A549 treated with RU486 at 1 μM for 4 hours (cell line): ENCODE measurements around the gene MRPL55. TPM values are rescaled to one million over a fixed set of nuclear protein-coding genes. Genes with fewer than 3 reads are reported as not detected.

Experiments used
- total RNA-seq: library from RNA; stranded (reverse); fragments of 200-300 nt; extraction: Qiagen RNA extraction; gene quantifications from 5 replicates; pipeline ENCODE4 v1.2.3, GENCODE V29; 2022; ENCODE audit warnings: low read depth

The MRPL55 gene
- total RNA-seq = 76.6 to 89.1 TPM (median 83.1 TPM) in 5 replicates

DNA sequence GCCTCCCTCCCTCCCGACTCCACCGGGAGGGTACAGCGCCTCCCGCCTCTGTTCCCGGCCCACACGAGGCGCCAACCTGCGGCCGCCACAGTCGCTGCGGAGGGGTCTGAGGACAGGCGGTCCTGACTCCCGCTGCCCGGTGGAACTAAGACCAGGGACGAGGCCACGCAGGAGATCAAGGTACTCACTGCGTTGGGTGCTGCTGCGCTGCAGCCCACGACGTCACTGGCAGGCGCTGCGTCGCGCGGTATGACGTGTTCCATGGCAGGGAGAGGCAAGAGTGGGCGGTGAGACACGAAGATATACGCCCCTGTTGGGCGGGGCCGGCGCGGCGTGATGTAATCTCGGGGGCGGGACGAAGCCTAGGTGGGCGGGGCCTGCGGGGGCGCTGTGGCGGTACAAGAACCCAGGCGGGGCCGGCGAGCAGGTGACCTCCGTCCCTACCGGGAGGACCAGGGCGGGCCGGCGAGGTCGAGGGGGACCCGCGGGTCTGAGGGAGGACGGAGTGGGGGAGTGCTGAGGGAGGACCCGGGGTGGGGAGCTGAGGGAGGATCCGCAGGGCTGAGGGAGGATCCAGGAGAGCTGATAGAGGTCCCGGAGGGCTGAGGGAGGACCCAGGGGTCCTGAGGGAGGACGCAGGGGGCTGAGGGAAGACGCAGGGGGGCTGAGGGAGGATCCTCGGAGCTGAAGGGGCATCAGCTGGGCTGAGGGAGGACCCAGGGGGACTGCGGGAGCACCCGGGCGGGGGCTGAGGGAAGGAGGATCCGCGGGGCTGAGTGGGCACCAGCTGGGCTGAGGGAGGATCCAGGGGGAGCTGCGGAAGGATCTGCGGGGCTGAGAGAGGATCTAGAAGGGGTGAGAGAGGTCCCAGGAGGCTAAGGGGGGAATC lies at the start of gene MRPL55:
TSS of gene MRPL55 (minus strand) at position 227 of the 889 bp plus-strand sequence. CDS start 1,039 bp downstream, outside the sequence.

DNA sequence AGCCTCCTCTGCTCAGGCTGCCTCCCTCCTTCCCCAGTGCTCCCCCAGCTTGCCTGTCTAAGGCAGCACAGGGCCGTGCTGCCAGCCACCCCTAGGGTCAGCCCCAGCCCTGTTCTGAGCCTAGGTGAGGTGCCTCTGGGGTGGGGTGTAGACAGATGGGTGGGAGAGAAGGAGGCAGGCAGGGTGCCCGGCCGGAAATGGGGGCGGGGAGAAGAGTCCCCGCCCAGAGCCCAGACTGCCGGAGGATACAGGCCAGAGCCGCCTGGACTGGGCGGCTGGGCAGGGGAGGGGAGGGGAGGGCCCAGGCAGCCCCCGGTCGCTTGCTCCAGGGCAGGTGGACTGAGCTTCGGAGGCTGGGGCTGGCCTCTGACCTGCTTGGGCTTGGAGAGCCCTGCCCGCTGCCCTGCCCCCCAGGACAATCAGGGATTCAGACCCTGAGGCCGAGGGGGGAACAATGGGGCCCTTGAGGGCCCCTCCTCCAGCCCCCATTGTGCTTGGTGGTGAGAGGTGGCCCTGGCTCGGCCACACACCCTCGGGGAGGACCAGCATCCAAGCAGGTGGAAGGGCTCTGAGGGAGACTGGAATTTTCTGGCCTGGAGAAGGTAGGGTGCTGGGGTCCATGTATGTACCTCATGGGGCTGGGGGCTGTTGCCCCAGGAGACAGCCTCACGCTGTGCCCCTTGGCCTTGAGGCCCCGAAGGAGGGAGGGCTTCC lies 40.5 kb upstream of the MRPL55 start, which contains the start of gene GJC2:
TSS of gene GJC2 (plus strand) at position 525 of the 714 bp plus-strand sequence. CDS start 7,829 bp downstream, outside the sequence.

DNA sequence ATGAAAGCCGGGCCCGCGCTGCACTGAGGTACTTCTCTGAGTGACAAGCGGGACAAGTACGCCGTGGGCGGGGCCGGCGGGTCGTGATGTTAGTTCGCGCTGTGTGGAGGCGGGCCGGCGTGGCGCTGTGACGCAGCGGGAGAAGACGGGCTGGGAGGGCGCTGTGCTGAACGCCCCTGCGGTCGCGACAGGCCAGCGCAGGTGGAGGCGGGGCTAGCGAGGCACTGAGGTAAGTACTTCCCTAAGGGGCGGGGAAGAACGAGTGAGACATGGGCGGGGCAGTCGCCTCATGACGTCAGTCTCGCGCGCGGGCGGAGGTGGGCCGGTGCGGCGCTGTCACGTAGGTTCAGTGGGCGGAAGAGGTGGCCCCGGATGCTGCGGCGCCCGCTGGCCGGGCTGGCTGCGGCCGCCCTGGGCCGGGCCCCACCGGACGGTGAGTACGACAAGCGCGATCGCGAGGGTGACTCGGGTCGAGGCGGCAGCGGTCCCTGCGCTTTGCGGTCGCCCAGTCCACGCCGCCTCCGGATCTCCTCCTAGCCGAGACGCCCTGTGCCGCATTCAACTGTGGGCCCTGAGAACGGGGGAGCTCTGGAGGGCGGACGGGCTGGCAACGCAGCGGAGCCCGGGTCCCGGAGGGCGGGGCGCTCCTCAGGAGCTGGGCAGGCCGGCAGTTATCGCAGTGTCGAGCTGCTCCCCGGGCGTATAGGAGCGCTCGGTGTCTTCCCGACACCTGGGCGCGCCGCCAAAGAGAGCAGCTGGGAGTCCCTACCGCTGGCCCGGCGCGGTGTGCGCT lies 31.0 kb upstream of the MRPL55 start, which contains the start of gene GUK1:
TSS of gene GUK1 (plus strand) at position 349 of the 793 bp plus-strand sequence. CDS start at position 373, 24 bp downstream.

DNA sequence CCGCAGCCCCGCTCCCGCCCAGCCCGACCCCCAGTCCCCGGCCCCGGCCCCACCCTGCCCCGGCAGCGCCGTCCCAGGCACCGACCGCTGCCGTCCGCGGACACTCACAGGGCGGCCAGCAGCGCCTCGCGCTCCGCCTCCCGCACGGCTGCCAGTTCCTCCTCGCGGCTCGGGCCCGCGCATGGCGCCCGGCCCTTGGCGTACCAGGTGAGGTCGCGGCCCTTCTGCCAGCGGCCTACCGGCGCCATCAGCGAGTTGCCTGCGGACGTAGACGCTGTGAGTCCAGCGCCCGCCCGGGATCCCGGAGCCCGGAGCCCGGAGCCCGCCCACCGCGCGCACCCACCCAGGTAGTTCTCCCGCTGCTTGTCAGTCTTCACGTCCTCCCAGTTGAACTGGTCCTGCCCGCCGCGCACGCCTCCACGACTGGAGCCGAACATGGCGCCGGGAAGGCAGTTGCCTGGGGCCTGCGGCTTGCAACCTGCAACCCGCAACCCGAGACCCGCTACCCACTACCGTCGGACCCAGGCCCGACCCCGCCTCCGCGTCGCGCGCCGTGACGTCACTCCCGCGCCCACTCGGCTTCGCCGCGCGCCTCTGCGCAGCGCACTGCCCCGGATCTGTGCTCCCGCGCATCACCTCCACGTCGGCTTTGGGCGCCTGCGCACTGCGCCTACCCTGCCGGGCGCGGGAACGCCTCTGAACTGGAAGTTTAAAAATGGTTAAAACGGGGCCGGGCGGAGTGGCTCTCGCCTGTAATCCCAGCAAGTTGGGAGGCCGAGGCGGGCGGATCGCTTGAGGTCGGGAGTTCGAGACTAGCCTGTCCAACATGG lies 6.1 kb downstream of the MRPL55 start, which contains the start of gene C1orf35:
TSS of gene C1orf35 (minus strand) at position 535 of the 830 bp plus-strand sequence. CDS start at position 437, 98 bp downstream.

DNA sequence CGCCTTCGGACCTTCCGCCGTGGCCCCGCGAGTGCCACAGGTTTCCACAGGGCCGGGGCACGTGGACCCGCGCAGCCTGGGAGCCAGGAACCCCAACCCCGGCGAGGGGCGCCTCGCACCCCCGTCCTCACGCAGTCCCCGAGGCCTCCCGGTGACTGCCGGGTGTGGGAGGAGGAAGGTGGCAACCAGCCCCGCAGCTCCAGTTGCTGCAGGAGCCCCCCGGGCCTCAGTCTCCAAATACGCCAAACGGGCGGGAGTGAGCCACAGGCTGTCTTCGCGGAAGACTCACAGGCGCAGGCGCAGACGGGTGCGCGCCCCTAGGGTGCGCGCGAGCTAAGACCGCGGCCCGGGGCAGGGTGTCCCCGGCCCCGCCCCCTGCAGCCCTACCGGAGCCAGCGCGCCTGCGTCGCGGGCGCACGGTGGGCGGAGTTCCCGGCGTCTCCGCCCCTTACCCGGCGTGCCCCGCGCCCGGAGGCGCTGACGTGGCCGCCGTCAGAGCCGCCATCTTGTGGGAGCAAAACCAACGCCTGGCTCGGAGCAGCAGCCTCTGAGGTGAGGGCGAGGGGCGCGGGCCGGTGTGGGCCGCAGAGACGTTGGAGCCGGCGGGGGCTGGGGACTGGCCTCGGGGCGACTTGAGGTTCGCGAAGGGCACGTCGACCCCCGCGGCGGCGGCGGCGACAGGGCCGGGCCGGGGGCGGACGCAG lies 26.7 kb downstream of the MRPL55 start, which contains the start of gene ARF1:
TSS of gene ARF1 (plus strand) at position 495 of the 704 bp plus-strand sequence. CDS start 14,407 bp downstream, outside the sequence.

Other genes with a start within 250 kb of the MRPL55 start
- 5.6 to 9.6 TPM (median 8.2 TPM) in 5 replicates for gene WNT9A, start 161.4 kb downstream of the MRPL55 start, total RNA-seq
- gene WNT3A, start 102.3 kb downstream of the MRPL55 start, total RNA-seq = 0.03 TPM in 1 of 5 replicates, not detected in the others
- gene ARF1, start 26.6 kb downstream of the MRPL55 start, total RNA-seq = 353 to 455 TPM (median 439 TPM) in 5 replicates
- gene C1orf35, start 6.0 kb downstream of the MRPL55 start, total RNA-seq = 30.6 to 42.2 TPM (median 39.5 TPM) in 5 replicates
- gene GUK1, start 31.0 kb upstream of the MRPL55 start, total RNA-seq = 113 to 156 TPM (median 145 TPM) in 5 replicates
- gene GJC2, start 40.6 kb upstream of the MRPL55 start, total RNA-seq = 0.21 to 0.48 TPM (median 0.39 TPM) in 5 replicates
- gene IBA57, start 56.5 kb upstream of the MRPL55 start, total RNA-seq = 2.9 to 7.5 TPM (median 5.2 TPM) in 5 replicates
- gene OBSCN, start 98.7 kb upstream of the MRPL55 start, total RNA-seq = 3.0 to 6.6 TPM (median 4.4 TPM) in 5 replicates